LNCAP (cell line): ENCODE data around the gene JAZF1.

Source experiments
- CTCF ChIP-seq: fragments of 450-650 bp; IDR thresholded peaks from 2 replicates; pipeline ENCODE4 v1.5.1; 2017; ENCODE audit warnings: mild to moderate bottlenecking

Gene JAZF1

GRCh38 chr7:27895551-27895950 is 285.0 kb downstream of the JAZF1 start:
- no peak for TF ChIP-seq CTCF

DNA sequence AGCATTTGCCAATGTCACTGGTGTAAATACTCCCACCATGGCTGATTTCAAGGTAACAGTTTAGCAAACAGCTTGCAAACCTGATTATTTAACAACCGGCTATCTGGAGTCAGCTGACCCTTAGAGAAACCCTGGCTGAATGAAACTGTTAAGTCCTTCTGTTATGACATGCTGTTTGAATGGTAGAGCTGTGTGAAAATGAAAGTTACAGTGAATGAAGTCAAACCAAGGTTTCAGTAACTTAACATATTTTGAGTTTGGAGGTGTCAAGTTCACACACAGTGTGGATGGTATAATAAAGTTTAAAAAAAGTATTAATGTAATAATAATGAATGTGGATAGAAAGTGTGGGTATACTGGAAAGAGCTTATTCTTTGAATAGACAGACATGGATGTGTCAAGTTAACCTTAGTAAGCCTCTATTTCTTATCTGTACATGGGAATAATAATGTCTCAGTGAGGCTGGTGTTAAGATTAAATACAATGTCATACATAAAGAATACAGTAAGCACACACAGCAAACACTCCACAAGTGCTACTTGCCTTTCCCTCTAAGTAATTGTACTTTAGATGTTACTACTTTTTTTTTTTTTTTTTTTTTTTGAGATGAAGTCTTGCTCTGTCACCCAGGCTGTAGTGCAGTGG is 290.3 kb downstream of the JAZF1 start:
- TF ChIP-seq CTCF, result no peak

DNA sequence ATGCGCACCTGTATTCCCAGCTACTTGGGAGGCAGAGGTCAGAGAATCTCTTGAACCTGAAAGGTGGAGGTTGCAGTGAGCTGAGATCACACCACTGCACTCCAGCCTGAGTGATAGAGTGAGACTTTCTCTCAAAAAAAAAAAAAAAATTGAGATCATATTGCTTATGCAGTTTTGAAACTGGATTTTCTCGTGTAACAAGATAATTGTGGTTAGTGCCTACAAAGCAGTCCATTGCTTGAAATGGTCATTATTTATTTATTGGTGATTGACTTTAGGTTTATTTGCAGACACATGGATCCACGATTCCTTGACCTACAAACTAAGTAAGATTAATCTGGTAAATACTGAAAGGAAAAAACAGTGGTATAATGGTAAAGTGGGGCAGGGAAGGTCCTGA is 290.8 kb downstream of the JAZF1 start:
- no peak for TF ChIP-seq CTCF

DNA sequence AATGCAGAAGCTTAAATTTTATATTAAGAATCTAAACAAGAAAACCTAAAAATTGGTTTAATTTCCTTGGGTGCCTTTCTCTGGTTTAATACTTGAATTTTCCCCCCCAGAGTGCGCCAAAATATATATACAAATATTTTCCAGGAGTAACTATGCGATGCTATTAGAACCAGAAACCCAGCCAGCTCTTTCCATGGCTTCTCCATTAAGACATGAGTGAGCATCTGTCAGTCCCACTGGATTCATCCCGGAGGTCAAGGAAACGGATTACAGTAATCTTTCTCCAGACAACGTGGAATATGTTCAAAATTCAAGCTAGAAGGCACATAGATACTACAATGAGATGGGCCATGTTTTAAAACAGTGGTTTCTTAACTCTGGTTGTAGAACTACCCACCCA is 291.9 kb downstream of the JAZF1 start:
- TF ChIP-seq CTCF, result no peak

GRCh38 chr7:27885652-27886051 is 294.9 kb downstream of the JAZF1 start:
- no peak for TF ChIP-seq CTCF

- no peak for TF ChIP-seq CTCF
These were observed 296.9 kb downstream of the JAZF1 start for GRCh38 chr7:27883696-27884095.

- TF ChIP-seq CTCF, result no peak
These were observed 303.8 kb downstream of the JAZF1 start for GRCh38 chr7:27876756-27877155.

DNA sequence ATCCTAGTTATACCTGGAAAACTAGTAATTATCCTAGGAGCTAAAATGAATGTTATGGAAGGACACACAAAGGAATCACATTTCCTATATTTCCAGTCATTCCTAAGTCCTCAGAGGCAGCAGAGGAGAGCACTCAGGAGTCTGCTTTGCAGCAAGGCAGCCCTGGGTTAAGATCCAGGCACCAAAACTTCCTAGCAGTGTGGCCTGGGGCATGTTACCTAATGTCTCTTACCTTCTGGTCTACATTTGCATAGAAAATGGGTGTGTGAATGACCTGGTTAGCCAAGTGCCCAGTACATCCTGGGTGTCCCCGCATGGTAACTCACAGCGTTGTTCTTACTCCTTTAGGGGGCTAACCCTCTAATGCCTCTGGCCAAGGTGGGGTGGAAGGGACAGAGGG is 304.8 kb downstream of the JAZF1 start:
- no peak for TF ChIP-seq CTCF
